HG02571 (cell line): Measurements from ENCODE around the gene SASH1.

Source experiments
- ATAC-seq: cut with Tn5 transposase; IDR thresholded peaks from one replicate; pipeline ENCODE4 v1.9.1; 2021; ENCODE audit warnings: mild to moderate bottlenecking, moderate library complexity; ENCODE audit not compliant: unreplicated experiment

SASH1 gene

GRCh38 chr6:148516617-148517016 is 174.0 kb downstream of the SASH1 start:
- no peak for ATAC-seq

- ATAC-seq = no peak
Measured at GRCh38 chr6:148517470-148517869, 174.8 kb downstream of the SASH1 start.

- no peak for ATAC-seq
Measured at GRCh38 chr6:148518511-148519156, 176.0 kb downstream of the SASH1 start.

- peak; percentile 86 for ATAC-seq
Measured at GRCh38 chr6:148520109-148520841, 177.6 kb downstream of the SASH1 start.

- ATAC-seq = no peak
Measured at GRCh38 chr6:148521158-148521557, 178.5 kb downstream of the SASH1 start.

GRCh38 chr6:148521586-148521985 is 178.9 kb downstream of the SASH1 start:
- ATAC-seq = no peak

- ATAC-seq = no peak
Measured at GRCh38 chr6:148523048-148523447, 180.4 kb downstream of the SASH1 start.

- ATAC-seq = no peak
Measured at GRCh38 chr6:148523551-148523950, 180.9 kb downstream of the SASH1 start.

GRCh38 chr6:148524471-148524882 is 181.8 kb downstream of the SASH1 start:
- ATAC-seq = no peak

- ATAC-seq = no peak
Measured at GRCh38 chr6:148524976-148525375, 182.3 kb downstream of the SASH1 start.

- ATAC-seq = no peak
Measured at GRCh38 chr6:148525453-148525852, 182.8 kb downstream of the SASH1 start.

- ATAC-seq = no peak
Measured at GRCh38 chr6:148526145-148526544, 183.5 kb downstream of the SASH1 start.

GRCh38 chr6:148528292-148528691 is 185.7 kb downstream of the SASH1 start:
- no peak for ATAC-seq

- ATAC-seq = no peak
Measured at GRCh38 chr6:148529010-148529409, 186.4 kb downstream of the SASH1 start.

GRCh38 chr6:148530394-148530953 is 187.8 kb downstream of the SASH1 start:
- ATAC-seq = peak; percentile 97

- no peak for ATAC-seq
Measured at GRCh38 chr6:148530976-148531375, 188.3 kb downstream of the SASH1 start.

GRCh38 chr6:148532698-148533097 is 190.1 kb downstream of the SASH1 start:
- no peak for ATAC-seq

GRCh38 chr6:148533309-148534107 is 190.9 kb downstream of the SASH1 start:
- ATAC-seq = no peak

GRCh38 chr6:148534871-148535270 is 192.2 kb downstream of the SASH1 start:
- no peak for ATAC-seq

- no peak for ATAC-seq
Measured at GRCh38 chr6:148535381-148535780, 192.7 kb downstream of the SASH1 start.

- ATAC-seq = no peak
Measured at GRCh38 chr6:148535976-148536375, 193.3 kb downstream of the SASH1 start.
